Endothelial cell of umbilical vein (primary cell): Measurements from ENCODE around the gene KRTAP5-6. TPM values are rescaled to one million over a fixed set of nuclear protein-coding genes. Genes with fewer than 3 reads are reported as not detected.

Experiments used
- BruUV-seq: library from RNA; stranded (reverse); fragments of 400-500 nt; replicated peaks from 2 replicates; lab custom pipeline; 2021; lab: Mats Ljungman, UMichigan
- CTCF ChIA-PET: fragments of 300-600, 350-600 bp; sonication (Branson Sonifier 250); formaldehyde crosslinking; loops from one replicate; lab custom pipeline; 2021; ENCODE audit warnings: antibody characterized with exemption, inconsistent platforms; lab: Charles Lee
- POLR2A ChIA-PET: fragments of 300-600, 350-600 bp; sonication (Branson Sonifier 250); formaldehyde crosslinking; loops from one replicate; lab custom pipeline; 2021; ENCODE audit warnings: antibody characterized with exemption, inconsistent platforms; lab: Charles Lee
- DNase-seq: peaks from one replicate; pipeline ENCODE4 v3.0.0-alpha.2; 2011; ENCODE audit warnings: low read depth, low spot score
- FAIRE-seq: peaks from 2 replicates; lab custom pipeline; 2011; peaks lifted over from hg19 to GRCh38; lab: Jason Lieb, UNC
- H2AFZ ChIP-seq: 2 replicates; pipeline ENCODE4 v1.6.0; 2012; ENCODE audit warnings: low read depth, low read length, control low read depth, inconsistent platforms
- H3K27ac ChIP-seq: 2 replicates; pipeline ENCODE4 v1.5.1; 2011; ENCODE audit warnings: low read depth, mild to moderate bottlenecking, control low read depth, low read length, moderate library complexity; ENCODE audit not compliant: insufficient read depth
- H3K27me3 ChIP-seq, 2 experiments: 2 replicates each; pipeline versions ENCODE4 v1.6.0 to v1.6.1; 2011; ENCODE audit warnings: low read length in 2 of 2, mixed read lengths in 1 of 2; ENCODE audit not compliant: control insufficient read depth in 2 of 2, insufficient read depth in 2 of 2
- H3K36me3 ChIP-seq, 2 experiments: 2 replicates in 1 of 2; 3 replicates in 1 of 2; pipeline ENCODE4 v1.5.1; 2011; ENCODE audit warnings: low read length in 2 of 2, mild to moderate bottlenecking in 1 of 2, moderate library complexity in 1 of 2; ENCODE audit not compliant: control insufficient read depth in 2 of 2, insufficient read depth in 2 of 2; ENCODE audit errors: extremely low read depth in 1 of 2
- H3K4me1 ChIP-seq: 3 replicates; pipeline ENCODE4 v1.5.1; 2011; ENCODE audit warnings: mild to moderate bottlenecking, low read length; ENCODE audit not compliant: control insufficient read depth, insufficient read depth; ENCODE audit errors: extremely low read depth
- H3K4me2 ChIP-seq: 2 replicates; pipeline ENCODE4 v1.6.1; 2011; ENCODE audit warnings: low read length, control low read depth, mixed read lengths; ENCODE audit not compliant: insufficient read depth
- H3K4me3 ChIP-seq, 3 experiments: fragments of 200-600 bp in 1 of 3; sonication (generic), shearing (Covaris generic) in 1 of 3; replicated peaks in 1 of 3; 2 replicates each; pipeline ENCODE4 v1.5.1; 2011 to 2016; ENCODE audit warnings: control low read depth in 3 of 3, low read length in 3 of 3, mild to moderate bottlenecking in 2 of 3, inconsistent platforms in 1 of 3, low read depth in 1 of 3, moderate library complexity in 1 of 3; ENCODE audit not compliant: insufficient read depth in 1 of 3
- H3K79me2 ChIP-seq: 2 replicates; pipeline ENCODE4 v1.6.0; 2012; ENCODE audit warnings: low read length, inconsistent platforms; ENCODE audit not compliant: control insufficient read depth, insufficient read depth
- H3K9ac ChIP-seq: replicated peaks from 2 replicates; pipeline ENCODE3; 2011; ENCODE audit warnings: low read length, control low read depth; ENCODE audit not compliant: insufficient read depth; ENCODE audit errors: extremely low read depth
- H3K9me1 ChIP-seq: replicated peaks from 3 replicates; pipeline ENCODE4 v1.6.0; 2011; ENCODE audit warnings: mild to moderate bottlenecking, low read length; ENCODE audit not compliant: control insufficient read depth, insufficient read depth; ENCODE audit errors: extremely low read depth
- H3K9me3 ChIP-seq: replicated peaks from 2 replicates; pipeline ENCODE4 v1.5.1; 2012; ENCODE audit warnings: low read length, inconsistent platforms; ENCODE audit not compliant: control insufficient read depth, insufficient read depth
- H4K20me1 ChIP-seq: replicated peaks from 2 replicates; pipeline ENCODE3; 2011; ENCODE audit warnings: mild to moderate bottlenecking, low read length; ENCODE audit not compliant: control insufficient read depth, insufficient read depth; ENCODE audit errors: extremely low read depth
- CTCF ChIP-seq, 2 donors: IDR thresholded peaks; 1 replicate in 1 of 2; 2 replicates in 1 of 2; pipeline ENCODE4 v1.5.1; 2011; ENCODE audit warnings: low read length in 2 of 2, mild to moderate bottlenecking in 2 of 2, moderate library complexity in 2 of 2, control low read depth in 1 of 2, inconsistent platforms in 1 of 2, low read depth in 1 of 2; ENCODE audit not compliant: insufficient read depth in 1 of 2; ENCODE audit errors: extremely low read depth in 1 of 2
- EZH2 ChIP-seq: IDR thresholded peaks from 2 replicates; pipeline ENCODE4 v1.6.1; 2012; ENCODE audit warnings: borderline replicate concordance, low read depth, mild to moderate bottlenecking, moderate library complexity, low read length, inconsistent platforms; ENCODE audit not compliant: severe bottlenecking
- FOS ChIP-seq: IDR thresholded peaks from 2 replicates; pipeline ENCODE4 v1.6.1; 2011; ENCODE audit warnings: mild to moderate bottlenecking, low read length, moderate library complexity, borderline replicate concordance; ENCODE audit not compliant: insufficient read depth
- GATA2 ChIP-seq: IDR thresholded peaks from 2 replicates; pipeline ENCODE4 v1.7.0; 2011; ENCODE audit warnings: low read depth, mild to moderate bottlenecking, moderate library complexity, mixed read lengths, low read length; ENCODE audit not compliant: insufficient read length, insufficient read depth
- JUN ChIP-seq: IDR thresholded peaks from 2 replicates; pipeline ENCODE4 v1.6.1; 2011; ENCODE audit warnings: borderline replicate concordance, low read depth; ENCODE audit not compliant: insufficient read length, insufficient read depth
- MYC ChIP-seq: IDR thresholded peaks from one replicate; pipeline ENCODE4 v1.6.1; 2011; ENCODE audit warnings: mild to moderate bottlenecking, low read depth, low read length
- POLR2A ChIP-seq: IDR thresholded peaks from 2 replicates; pipeline ENCODE4 v1.6.1; 2012; ENCODE audit warnings: low read depth, mild to moderate bottlenecking, control low read depth, low read length
- POLR2AphosphoS5 ChIP-seq: IDR thresholded peaks from 2 replicates; pipeline ENCODE4 v1.6.1; 2012; ENCODE audit warnings: low read depth, mild to moderate bottlenecking, control low read depth, low read length, moderate library complexity; ENCODE audit not compliant: insufficient read depth
- dilution Hi-C: fragments of 300-500 bp; cut with MboI; formaldehyde crosslinking; loops from one replicate; pipeline ENCODE4 v1.15.0; 2019; ENCODE audit warnings: low sequenced_read_pairs; ENCODE audit not compliant: extremely low pct_ligation_motif_present
- intact Hi-C: fragments of 100-400 bp; cut with micrococcal nuclease; formaldehyde crosslinking; loops from one replicate; pipeline ENCODE4 v1.10.0; 2022
- polyA plus RNA-seq, 4 experiments: library from polyadenylated mRNA; depleted of rRNA in 3 of 4; stranded (reverse) in 3 of 4; unstranded in 1 of 4; fragments of >200 nt; gene quantifications; 2 replicates each; pipeline versions ENCODE4 v1.2.1 to v1.2.3, GENCODE V29; 2011 to 2012; ENCODE audit warnings: missing spikeins in 1 of 4
- total RNA-seq: library from RNA; stranded (reverse); gene quantifications from 2 replicates; pipeline ENCODE4 v1.2.3, GENCODE V29; 2021
- TF ChIP-seq, protein P1 (sequence below): IDR thresholded peaks from 2 replicates; pipeline ENCODE4 v1.6.1; 2011; ENCODE audit not compliant: insufficient read depth, insufficient read length

The KRTAP5-6 gene
- total and polyA plus RNA-seq, 2 donors (not counting 3 experiments of a cell fraction or from before 2014, with no cell fraction given), result not detected

- POLR2A ChIA-PET, result no interaction called here
Observed at GRCh38 chr11:1727861-1728260, 30.9 kb downstream of the KRTAP5-6 start.

More at GRCh38 chr11:1727861-1728260, 30.9 kb downstream of the KRTAP5-6 start:
- H3K9me3 ChIP-seq, result no peaks in the 10 kb centered on the region
- no TSS peak for BruUV-seq
- no peaks in the 10 kb centered on the region for H3K27me3 ChIP-seq
- H3K4me2 ChIP-seq, result no peak overlapping the region
- no peaks in the 10 kb centered on the region for H3K79me2 ChIP-seq
- H3K9me1 ChIP-seq, result no peaks in the 10 kb centered on the region
- H4K20me1 ChIP-seq, result no peaks in the 10 kb centered on the region
- dilution Hi-C loops, result no loop called here
- H3K4me3 ChIP-seq, result no peak overlapping the region
- H3K4me1 ChIP-seq, result no peaks in the 10 kb centered on the region
- FAIRE-seq (no peak), DNase-seq (no peak)
- H3K9ac ChIP-seq, result no peak overlapping the region
- H3K27ac ChIP-seq, result no peak overlapping the region
- no peak overlapping the region for H2AFZ ChIP-seq
- intact Hi-C loops, result no loop called here
- CTCF ChIA-PET, result interaction anchor here (0.5 kb wide), 1 partner anchor 36 kb away, joined by 4 read pairs; no protein-coding TSS in a partner anchor
- no peak for TF ChIP-seq JUN
- TF ChIP-seq MYC, result no peak
- TF ChIP-seq POLR2AphosphoS5, result no peak
- TF ChIP-seq CTCF (IDR thresholded peaks at IDR 0.05; ENCODE audit: extremely low read depth in 1 of 2, insufficient read depth in 1 of 2, low read depth in 1 of 2, low read length in 2 of 2), result no peak
- TF ChIP-seq GATA2, result no peak
- TF ChIP-seq, protein P1, sequence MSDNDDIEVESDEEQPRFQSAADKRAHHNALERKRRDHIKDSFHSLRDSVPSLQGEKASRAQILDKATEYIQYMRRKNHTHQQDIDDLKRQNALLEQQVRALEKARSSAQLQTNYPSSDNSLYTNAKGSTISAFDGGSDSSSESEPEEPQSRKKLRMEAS, result no peak
- no peak for TF ChIP-seq FOS
- TF ChIP-seq EZH2, result no peak
- TF ChIP-seq POLR2A, result no peak
- H3K36me3 ChIP-seq, result no peaks in the 10 kb centered on the region
